Adrenal gland (tissue), 5 donors: ENCODE data around the gene MAGI2.

ENCODE experiments used
- POLR2A ChIP-seq, 2 donors: fragments of 450-650 bp; IDR thresholded peaks; one replicate each; pipeline ENCODE4 v1.6.1; 2017; ENCODE audit warnings: antibody characterized with exemption in 2 of 2, mild to moderate bottlenecking in 2 of 2, moderate library complexity in 1 of 2
- TF ChIP-seq, protein P1 (sequence below), 6 experiments: fragments of 450-650 bp in 4 of 6; fragments of 200-600 bp in 2 of 6; sonication (generic) in 1 of 6; IDR thresholded peaks; 1 replicate in 5 of 6; 2 replicates in 1 of 6; pipeline versions ENCODE4 v1.5.1 to v1.8.0; 2016 to 2021; ENCODE audit warnings: antibody characterized with exemption in 6 of 6, mild to moderate bottlenecking in 2 of 6, moderate library complexity in 1 of 6
- donor health status: DM: no; HTN: no; CAD: no.

DNA sequence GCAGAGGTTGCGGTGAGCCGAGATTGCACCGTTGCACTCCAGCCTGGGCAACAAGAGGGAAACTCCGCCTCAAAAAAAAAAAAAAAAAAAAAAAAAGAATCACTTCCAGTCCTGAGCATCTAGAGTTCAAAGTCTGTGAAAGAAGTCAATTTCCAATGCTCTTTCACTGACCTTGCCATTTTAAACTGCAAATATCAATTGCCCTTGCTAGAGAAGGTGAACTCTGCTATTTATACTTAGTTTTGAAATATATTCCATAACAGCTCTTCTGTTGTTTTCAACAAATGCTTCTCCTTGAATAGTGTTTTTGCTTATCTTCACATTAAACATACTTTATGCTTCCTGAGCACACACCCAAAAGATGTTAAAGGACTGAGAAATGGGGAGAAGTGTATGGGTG, 1323.6 kb downstream of the MAGI2 start:
- TF ChIP-seq, protein P1, sequence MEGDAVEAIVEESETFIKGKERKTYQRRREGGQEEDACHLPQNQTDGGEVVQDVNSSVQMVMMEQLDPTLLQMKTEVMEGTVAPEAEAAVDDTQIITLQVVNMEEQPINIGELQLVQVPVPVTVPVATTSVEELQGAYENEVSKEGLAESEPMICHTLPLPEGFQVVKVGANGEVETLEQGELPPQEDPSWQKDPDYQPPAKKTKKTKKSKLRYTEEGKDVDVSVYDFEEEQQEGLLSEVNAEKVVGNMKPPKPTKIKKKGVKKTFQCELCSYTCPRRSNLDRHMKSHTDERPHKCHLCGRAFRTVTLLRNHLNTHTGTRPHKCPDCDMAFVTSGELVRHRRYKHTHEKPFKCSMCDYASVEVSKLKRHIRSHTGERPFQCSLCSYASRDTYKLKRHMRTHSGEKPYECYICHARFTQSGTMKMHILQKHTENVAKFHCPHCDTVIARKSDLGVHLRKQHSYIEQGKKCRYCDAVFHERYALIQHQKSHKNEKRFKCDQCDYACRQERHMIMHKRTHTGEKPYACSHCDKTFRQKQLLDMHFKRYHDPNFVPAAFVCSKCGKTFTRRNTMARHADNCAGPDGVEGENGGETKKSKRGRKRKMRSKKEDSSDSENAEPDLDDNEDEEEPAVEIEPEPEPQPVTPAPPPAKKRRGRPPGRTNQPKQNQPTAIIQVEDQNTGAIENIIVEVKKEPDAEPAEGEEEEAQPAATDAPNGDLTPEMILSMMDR (IDR thresholded peaks at IDR 0.05): no peak
- TF ChIP-seq POLR2A (IDR thresholded peaks at IDR 0.05): no peak
